ENCODE results near the gene CCNY. TPM values are rescaled to one million over a fixed set of nuclear protein-coding genes. Genes with fewer than 3 reads are reported as not detected.
"Not testable (repeated sequence)": the region's sequence is repeated elsewhere in the genome, so short reads cannot be mapped to it uniquely, and the experiment has no call there.

The CCNY gene
- total RNA-seq, 1 experiment from 2014 or later = 49.7 TPM

GRCh38 chr10:35535136-35535535, 198.8 kb downstream of the CCNY start:
- Histone ChIP-seq H3K27me3 (ENCODE audit: control insufficient read depth, insufficient read depth, low read length) (no peaks in the 10 kb centered on the region), H3K4me3 (ENCODE audit: insufficient read depth, low read depth, low read length) (no peak overlapping the region), H3K36me3 (replicated peaks; ENCODE audit: control insufficient read depth, insufficient read depth, low read length) (peaks cover 5% of the 10 kb centered on the region)
- no peak for DNase-seq

- Histone ChIP-seq H3K36me3 (replicated peaks; ENCODE audit: control insufficient read depth, insufficient read depth, low read length) (peaks cover 4% of the 10 kb centered on the region), H3K27me3 (ENCODE audit: control insufficient read depth, insufficient read depth, low read length) (no peaks in the 10 kb centered on the region), H3K4me3 (ENCODE audit: insufficient read depth, low read depth, low read length) (no peak overlapping the region)
- no peak for DNase-seq
Measured at GRCh38 chr10:35536789-35537188, 200.5 kb downstream of the CCNY start.

GRCh38 chr10:35537925-35538324, 201.6 kb downstream of the CCNY start:
- H3K36me3 ChIP-seq (replicated peaks; ENCODE audit: control insufficient read depth, insufficient read depth, low read length) = not testable (repeated sequence)

GRCh38 chr10:35540296-35541164, 204.2 kb downstream of the CCNY start:
- no peaks in the 10 kb centered on the region; the same call in 1 of the 2 replicates for H3K36me3 ChIP-seq (replicated peaks; ENCODE audit: control insufficient read depth, insufficient read depth, low read length)
- DNase-seq = no peak
- no peaks in the 10 kb centered on the region for H3K27me3 ChIP-seq (ENCODE audit: control insufficient read depth, insufficient read depth, low read length)
- H3K4me3 ChIP-seq (ENCODE audit: insufficient read depth, low read depth, low read length) = no peak overlapping the region

More at GRCh38 chr10:35537925-35538324, 201.6 kb downstream of the CCNY start:
- H3K4me3 ChIP-seq (ENCODE audit: insufficient read depth, low read depth, low read length); H3K27me3 ChIP-seq (ENCODE audit: control insufficient read depth, insufficient read depth, low read length); DNase-seq: not testable (repeated sequence)

- H3K36me3 ChIP-seq (replicated peaks; ENCODE audit: control insufficient read depth, insufficient read depth, low read length) = no peaks in the 10 kb centered on the region; the same call in 1 of the 2 replicates
- DNase-seq = no peak
- H3K4me3 ChIP-seq (ENCODE audit: insufficient read depth, low read depth, low read length) = no peak overlapping the region
Measured at GRCh38 chr10:35541720-35542119, 205.4 kb downstream of the CCNY start.

GRCh38 chr10:35542303-35542702, 206.0 kb downstream of the CCNY start:
- Histone ChIP-seq H3K4me3 (ENCODE audit: insufficient read depth, low read depth, low read length) (no peak overlapping the region), H3K36me3 (replicated peaks; ENCODE audit: control insufficient read depth, insufficient read depth, low read length) (no peaks in the 10 kb centered on the region; the same call in 1 of the 2 replicates), H3K27me3 (ENCODE audit: control insufficient read depth, insufficient read depth, low read length) (no peaks in the 10 kb centered on the region)
- no peak for DNase-seq

More at GRCh38 chr10:35541720-35542119, 205.4 kb downstream of the CCNY start:
- H3K27me3 ChIP-seq (ENCODE audit: control insufficient read depth, insufficient read depth, low read length) = no peaks in the 10 kb centered on the region

GRCh38 chr10:35545079-35545657, 208.9 kb downstream of the CCNY start:
- DNase-seq = no peak
- H3K4me3 ChIP-seq (ENCODE audit: insufficient read depth, low read depth, low read length) = no peak overlapping the region
- no peaks in the 10 kb centered on the region for H3K27me3 ChIP-seq (ENCODE audit: control insufficient read depth, insufficient read depth, low read length)

GRCh38 chr10:35545878-35546590, 209.7 kb downstream of the CCNY start:
- Histone ChIP-seq H3K4me3 (ENCODE audit: insufficient read depth, low read depth, low read length) (no peak overlapping the region), H3K36me3 (replicated peaks; ENCODE audit: control insufficient read depth, insufficient read depth, low read length) (peaks cover 1% of the 10 kb centered on the region), H3K27me3 (ENCODE audit: control insufficient read depth, insufficient read depth, low read length) (no peaks in the 10 kb centered on the region)
- DNase-seq = no peak

More at GRCh38 chr10:35545079-35545657, 208.9 kb downstream of the CCNY start:
- H3K36me3 ChIP-seq (replicated peaks; ENCODE audit: control insufficient read depth, insufficient read depth, low read length) = peaks cover 1% of the 10 kb centered on the region

GRCh38 chr10:35546824-35547225, 210.5 kb downstream of the CCNY start:
- Histone ChIP-seq H3K36me3 (replicated peaks; ENCODE audit: control insufficient read depth, insufficient read depth, low read length) (peaks cover 1% of the 10 kb centered on the region), H3K27me3 (ENCODE audit: control insufficient read depth, insufficient read depth, low read length) (no peaks in the 10 kb centered on the region), H3K4me3 (ENCODE audit: insufficient read depth, low read depth, low read length) (no peak overlapping the region)
- DNase-seq = no peak

- Histone ChIP-seq H3K36me3 (replicated peaks; ENCODE audit: control insufficient read depth, insufficient read depth, low read length) (peaks cover 1% of the 10 kb centered on the region), H3K27me3 (ENCODE audit: control insufficient read depth, insufficient read depth, low read length) (no peaks in the 10 kb centered on the region), H3K4me3 (ENCODE audit: insufficient read depth, low read depth, low read length) (no peak overlapping the region)
- no peak for DNase-seq
Measured at GRCh38 chr10:35552650-35553342, 216.5 kb downstream of the CCNY start.

- Histone ChIP-seq H3K36me3 (replicated peaks; ENCODE audit: control insufficient read depth, insufficient read depth, low read length) (peaks cover 1% of the 10 kb centered on the region), H3K27me3 (ENCODE audit: control insufficient read depth, insufficient read depth, low read length) (no peaks in the 10 kb centered on the region), H3K4me3 (ENCODE audit: insufficient read depth, low read depth, low read length) (no peak overlapping the region)
- no peak for DNase-seq
Measured at GRCh38 chr10:35554036-35554435, 217.7 kb downstream of the CCNY start.

GRCh38 chr10:35554461-35555056, 218.2 kb downstream of the CCNY start:
- H3K4me3 ChIP-seq (ENCODE audit: insufficient read depth, low read depth, low read length) = no peak overlapping the region
- H3K36me3 ChIP-seq (replicated peaks; ENCODE audit: control insufficient read depth, insufficient read depth, low read length) = no peaks in the 10 kb centered on the region; the same call in 1 of the 2 replicates
- no peak for DNase-seq
- H3K27me3 ChIP-seq (ENCODE audit: control insufficient read depth, insufficient read depth, low read length) = no peaks in the 10 kb centered on the region

GRCh38 chr10:35555962-35556930, 219.9 kb downstream of the CCNY start:
- no peaks in the 10 kb centered on the region for H3K36me3 ChIP-seq (replicated peaks; ENCODE audit: control insufficient read depth, insufficient read depth, low read length)
- no peak overlapping the region for H3K4me3 ChIP-seq (ENCODE audit: insufficient read depth, low read depth, low read length)
- no peaks in the 10 kb centered on the region for H3K27me3 ChIP-seq (ENCODE audit: control insufficient read depth, insufficient read depth, low read length)
- DNase-seq = no peak

All from H7 (cell line).